Stimulated activated CD8-positive, alpha-beta memory T cell treated with anti-CD3 and anti-CD28 coated beads, Interleukin-7, amount 100 ng/mL, for 24 hours (primary cell): ENCODE measurements around the gene TDRD12.

Source experiments
- DNase-seq: peaks from one replicate; pipeline ENCODE4 v3.0.0-alpha.2; 2020; ENCODE audit warnings: low read depth

The TDRD12 gene

GRCh38 chr19:32868206-32868950 is 148.8 kb downstream of the TDRD12 start:
- DNase-seq: no peak

- DNase-seq: no peak
These were observed 149.9 kb downstream of the TDRD12 start, which contains the start of gene SLC7A9 for GRCh38 chr19:32869369-32869965. Gene SLC7A9 (minus strand): TSS chr19:32869767. CDS start chr19:32868534, 1,233 bp downstream.

GRCh38 chr19:32869966-32870573 is 150.5 kb downstream of the TDRD12 start:
- no peak for DNase-seq

- DNase-seq: no peak
These were observed 151.4 kb downstream of the TDRD12 start for GRCh38 chr19:32870981-32871451.

- DNase-seq: no peak
These were observed 152.8 kb downstream of the TDRD12 start for GRCh38 chr19:32872391-32872790.

- DNase-seq: no peak
These were observed 153.8 kb downstream of the TDRD12 start for GRCh38 chr19:32873247-32873959.

- no peak for DNase-seq
These were observed 155.0 kb downstream of the TDRD12 start for GRCh38 chr19:32874605-32875004.

- no peak for DNase-seq
These were observed 155.9 kb downstream of the TDRD12 start for GRCh38 chr19:32875428-32875827.

- DNase-seq: no peak
These were observed 156.8 kb downstream of the TDRD12 start for GRCh38 chr19:32876236-32876918.

- no peak for DNase-seq
These were observed 157.3 kb downstream of the TDRD12 start for GRCh38 chr19:32876919-32877285.
